HG03045 (cell line): ENCODE data around the gene FLAD1.
A peak's percentile ranks its signal among the peaks of the same experiment; 100 is the strongest.

Source experiments
- ATAC-seq: cut with Tn5 transposase; IDR thresholded peaks from one replicate; pipeline ENCODE4 v1.9.1; 2021; ENCODE audit warnings: mild to moderate bottlenecking, moderate library complexity; ENCODE audit not compliant: unreplicated experiment

FLAD1 gene

GRCh38 chr1:154951901-154952657 lies 31.1 kb upstream of the FLAD1 start:
- no peak for ATAC-seq

- ATAC-seq = no peak
These were observed 30.5 kb upstream of the FLAD1 start for GRCh38 chr1:154952664-154953063.

DNA sequence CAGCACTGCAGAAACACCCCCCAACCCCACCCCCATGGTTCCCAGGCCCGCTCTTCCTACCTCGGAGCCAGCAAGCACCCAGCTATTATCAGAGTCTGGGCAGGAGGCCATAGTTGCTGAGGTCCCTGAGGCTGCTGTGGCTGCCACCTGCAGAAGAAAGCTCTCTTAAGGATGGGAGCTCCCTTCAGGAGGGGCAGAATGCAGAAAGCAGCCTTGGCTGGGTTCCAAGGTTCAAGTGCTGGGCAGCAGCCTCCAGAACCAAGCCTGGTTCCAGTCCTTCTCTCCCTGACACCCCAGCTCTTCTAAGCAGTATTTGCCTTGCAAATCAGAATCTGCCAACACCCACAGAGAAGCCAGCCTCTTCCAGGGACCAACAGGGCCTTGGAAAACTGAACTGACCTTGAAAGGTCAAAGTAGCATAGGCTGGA lies 29.5 kb upstream of the FLAD1 start:
- no peak for ATAC-seq

DNA sequence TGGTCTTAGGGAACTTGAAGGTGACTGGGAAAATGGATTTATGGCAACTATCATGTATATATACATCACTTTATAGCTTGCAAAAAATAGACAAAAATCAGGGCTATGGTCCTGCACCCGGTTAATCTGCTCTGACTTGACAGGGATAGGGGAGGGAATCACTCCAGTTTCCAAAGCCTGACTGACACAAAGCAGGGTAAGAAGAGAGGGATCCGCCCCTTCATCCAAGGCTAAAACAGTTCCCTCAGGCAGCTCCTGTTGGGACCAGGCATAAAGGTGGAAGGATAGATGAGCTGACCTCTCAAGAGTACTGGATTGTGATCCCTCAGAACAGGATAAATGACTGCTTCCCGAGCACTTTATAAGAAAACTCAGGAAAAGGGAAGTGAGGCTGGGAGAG lies 28.6 kb upstream of the FLAD1 start:
- ATAC-seq = no peak

GRCh38 chr1:154955039-154955717 lies 28.0 kb upstream of the FLAD1 start:
- ATAC-seq = peak; percentile 39

DNA sequence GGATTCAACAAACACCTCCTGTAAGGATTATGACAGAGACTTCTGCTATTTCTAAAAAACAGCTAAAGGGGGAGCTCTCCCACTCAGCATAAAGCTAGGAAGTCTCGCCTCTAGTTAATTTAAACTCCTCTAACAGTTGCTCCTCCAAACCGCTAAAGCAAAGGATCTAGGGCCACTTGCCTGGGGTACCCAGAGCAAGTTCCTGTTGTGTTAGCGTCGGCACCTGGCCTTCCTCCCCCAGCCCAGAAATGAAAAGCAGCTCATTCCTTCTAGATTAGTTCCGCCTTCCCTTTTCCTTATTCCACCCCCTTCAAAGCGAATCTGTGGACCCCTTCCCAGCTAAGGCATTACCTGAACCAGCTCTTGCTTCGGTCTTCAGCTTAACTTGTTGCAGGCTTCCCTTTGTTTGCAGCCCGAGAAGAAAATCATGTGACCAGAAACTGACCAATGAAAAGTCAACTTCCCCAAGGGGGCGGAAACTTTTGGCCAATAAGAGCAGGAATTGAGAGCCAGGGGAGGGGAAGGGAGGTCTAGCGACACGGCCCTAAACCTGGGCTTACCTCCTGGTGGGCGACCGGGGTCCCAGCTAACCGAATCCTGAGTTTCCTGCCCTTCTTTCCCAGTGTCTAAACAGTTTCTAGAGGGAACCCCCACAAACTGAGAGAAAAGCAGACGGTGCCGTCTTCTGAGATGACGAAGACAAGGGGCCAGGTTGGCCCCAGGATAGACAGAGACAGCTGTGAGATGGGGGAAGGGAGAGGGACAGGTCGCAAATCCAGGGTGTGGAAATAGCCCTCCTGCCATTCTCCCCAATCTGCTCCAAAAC lies 27.2 kb upstream of the FLAD1 start, which contains the start of gene PBXIP1:
Gene PBXIP1, minus strand, starts transcription at position 382 of the 826 bp plus-strand sequence. CDS start 2,378 bp downstream, outside the sequence.
- no peak for ATAC-seq

GRCh38 chr1:154956544-154956941 lies 26.6 kb upstream of the FLAD1 start:
- ATAC-seq = no peak

DNA sequence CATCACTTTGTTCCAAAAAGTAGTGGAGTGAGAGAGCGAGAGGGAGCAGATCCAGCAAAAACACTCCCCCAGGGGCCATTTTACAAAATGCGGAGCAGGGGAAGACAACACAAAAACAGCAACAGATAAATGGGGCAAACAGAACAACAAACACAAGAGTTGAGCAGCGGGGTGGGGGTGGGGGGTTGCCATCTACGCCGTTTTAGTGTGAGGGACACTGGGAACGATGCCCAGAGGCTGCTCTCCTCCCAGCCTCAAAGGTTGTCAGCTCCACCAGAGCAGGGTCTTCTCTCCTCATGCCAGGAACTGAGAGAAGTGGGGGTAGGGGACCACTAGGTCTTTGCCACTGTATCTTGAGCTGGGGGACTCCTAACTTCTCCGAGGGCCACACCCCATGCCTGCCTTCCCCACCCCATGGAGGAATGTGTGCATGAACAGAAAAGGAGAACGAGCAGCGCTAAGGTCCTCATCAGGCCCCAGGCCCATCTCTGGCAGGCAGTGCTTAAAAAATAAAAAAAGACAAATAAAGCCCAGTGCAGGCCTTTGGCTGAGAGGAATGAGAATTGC lies 26.0 kb upstream of the FLAD1 start:
- no peak for ATAC-seq

DNA sequence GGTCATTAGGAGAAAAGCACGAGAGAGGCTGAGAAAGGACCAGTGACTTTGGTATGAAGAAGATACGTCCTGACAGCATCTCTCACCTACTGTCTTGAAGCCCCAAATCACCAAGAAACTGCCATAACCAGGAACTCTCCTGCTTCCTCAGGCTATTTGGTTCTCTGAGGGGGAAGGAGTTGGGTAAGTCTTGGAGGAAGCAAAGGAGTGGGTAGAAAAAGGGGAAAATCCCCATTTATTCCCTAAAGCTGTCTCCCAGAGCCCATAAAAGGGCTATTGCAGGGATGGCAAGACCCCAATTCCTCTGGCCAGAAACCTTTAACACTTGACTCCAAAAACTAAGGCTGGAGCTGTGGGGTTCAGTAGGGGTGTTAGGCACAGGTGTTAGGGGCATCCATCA lies 25.1 kb upstream of the FLAD1 start:
- no peak for ATAC-seq

DNA sequence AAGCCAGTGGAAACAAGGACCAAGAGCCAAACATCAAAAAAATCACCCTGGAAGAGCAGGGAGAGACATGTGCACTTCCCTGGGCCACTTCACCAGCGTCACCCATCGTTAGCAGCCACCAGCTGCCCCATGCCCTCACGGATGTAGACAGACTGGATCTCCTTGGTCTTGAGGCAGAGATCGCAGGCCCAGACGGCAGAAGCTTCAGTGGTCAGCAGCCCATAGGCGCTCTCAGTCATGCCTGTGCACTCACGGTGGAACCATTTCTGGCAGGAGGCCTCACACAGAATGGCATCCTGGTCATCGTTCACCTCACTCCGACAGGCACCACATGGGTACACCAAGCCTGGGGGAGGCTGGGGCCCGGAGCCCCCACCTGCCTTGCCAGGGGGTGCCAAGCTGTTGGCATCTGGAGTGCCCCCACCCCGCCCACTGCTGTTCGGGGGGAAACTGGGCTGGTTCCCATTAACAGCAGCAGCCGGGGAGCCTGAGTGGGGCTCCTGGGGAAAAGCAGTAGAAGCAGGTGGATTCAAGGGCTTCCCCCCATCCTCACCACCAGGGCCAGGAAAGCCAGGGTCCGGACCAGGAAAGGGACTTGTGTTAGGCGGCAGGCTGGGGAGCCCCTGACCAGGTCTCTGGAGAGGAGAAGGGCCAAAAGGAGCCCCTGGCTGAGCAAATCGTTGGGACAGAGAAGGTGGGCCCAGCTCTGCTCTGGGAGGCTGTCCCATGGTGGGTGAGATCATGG lies 24.3 kb upstream of the FLAD1 start:
- no peak for ATAC-seq

GRCh38 chr1:154959426-154959780 lies 23.7 kb upstream of the FLAD1 start:
- no peak for ATAC-seq

DNA sequence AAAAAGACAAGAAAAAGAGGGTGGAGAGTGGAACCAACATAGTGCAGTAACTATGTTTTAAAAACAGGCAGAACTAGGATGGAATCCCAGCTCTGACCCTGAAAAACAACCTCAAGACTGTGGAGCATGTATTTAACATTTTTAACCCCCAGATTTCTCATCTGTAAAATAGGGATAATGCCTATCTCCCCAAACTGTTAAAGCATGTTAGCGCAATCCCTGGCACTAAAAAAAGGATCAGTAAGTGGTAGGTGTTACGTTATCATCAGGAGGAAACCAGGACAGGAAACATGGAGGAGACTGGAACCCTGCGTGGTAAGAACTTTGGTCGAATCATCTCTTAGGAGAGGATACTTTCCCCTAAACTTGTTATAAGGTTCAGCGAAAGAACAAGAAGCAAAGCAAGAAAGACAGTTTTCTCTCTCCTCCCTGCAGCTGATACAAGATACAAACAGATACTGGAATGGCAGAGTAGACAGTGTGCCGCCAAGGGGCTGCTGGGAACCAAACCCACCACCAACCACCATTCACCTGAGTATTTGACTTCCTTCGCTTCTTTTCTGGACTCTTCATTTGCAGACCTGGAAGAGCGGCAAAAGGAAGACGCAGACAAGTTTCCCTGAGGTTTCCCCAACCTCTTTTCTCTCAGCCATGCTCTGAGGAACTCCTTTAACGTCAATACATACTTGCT lies 22.6 kb upstream of the FLAD1 start:
- ATAC-seq = no peak

GRCh38 chr1:154961207-154962155 lies 21.7 kb upstream of the FLAD1 start, which contains the start of gene PYGO2:
PYGO2 (minus strand) TSS chr1:154961782; CDS start chr1:154961576, 206 bp downstream.
- peak; percentile 71 for ATAC-seq

- peak; percentile 16 for ATAC-seq
These were observed 20.9 kb upstream of the FLAD1 start for GRCh38 chr1:154962156-154962749.

DNA sequence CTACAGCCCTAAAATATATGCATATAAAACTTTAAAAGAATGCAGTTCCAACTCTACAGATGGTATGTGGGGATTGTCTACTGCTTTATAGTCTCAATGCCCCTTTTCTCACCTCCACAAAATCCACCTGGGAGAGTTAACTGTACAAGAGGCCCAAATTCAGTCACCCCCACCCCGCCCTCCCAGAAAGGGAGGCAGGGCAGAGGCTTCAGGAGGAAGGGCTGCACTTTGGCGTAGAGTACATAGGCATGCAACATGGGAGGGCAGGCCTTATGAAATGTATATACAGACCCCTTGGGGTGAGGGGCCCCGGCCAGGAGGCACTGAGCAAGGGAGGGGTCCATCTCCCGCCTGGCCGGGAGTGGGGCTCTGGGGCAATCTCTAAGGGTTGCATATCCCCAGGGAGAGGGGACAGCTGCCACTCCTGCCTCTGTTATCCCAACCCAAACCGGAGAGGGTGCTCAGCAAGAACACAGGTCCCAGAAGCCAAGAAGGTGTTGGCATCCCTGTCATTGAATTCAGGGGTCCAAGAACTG lies 20.3 kb upstream of the FLAD1 start:
- no peak for ATAC-seq

DNA sequence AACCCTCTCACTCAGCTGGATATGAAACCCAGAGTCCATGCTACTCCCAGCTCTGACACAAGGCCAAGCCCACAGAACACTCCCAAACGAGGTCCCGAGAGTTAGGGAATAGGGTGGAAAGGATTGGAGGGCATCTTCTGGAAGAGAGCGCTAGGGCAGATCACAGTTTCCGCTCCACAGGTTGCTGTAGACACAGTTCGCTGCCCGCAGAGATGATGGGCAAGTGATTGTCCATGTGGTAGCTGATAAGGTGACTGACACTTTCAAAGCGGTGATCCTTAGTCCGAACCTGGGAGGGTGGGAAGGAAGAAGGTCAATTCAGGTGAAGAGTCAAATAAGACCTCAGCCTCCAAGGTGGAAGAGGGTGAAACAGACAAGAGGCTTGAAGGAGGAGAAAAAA lies 19.5 kb upstream of the FLAD1 start:
- ATAC-seq = no peak

GRCh38 chr1:154964359-154964758 lies 18.8 kb upstream of the FLAD1 start:
- ATAC-seq = no peak

GRCh38 chr1:154966111-154966510 lies 17.0 kb upstream of the FLAD1 start:
- ATAC-seq = no peak
